Endothelial cell of umbilical vein (primary cell): ENCODE measurements around the gene CAMK2G. TPM values are rescaled to one million over a fixed set of nuclear protein-coding genes. Genes with fewer than 3 reads are reported as not detected.

Experiments
- BruUV-seq: library from RNA; stranded (reverse); fragments of 400-500 nt; replicated peaks from 2 replicates; lab custom pipeline; 2021; lab: Mats Ljungman, UMichigan
- CTCF ChIA-PET: fragments of 300-600, 350-600 bp; sonication (Branson Sonifier 250); formaldehyde crosslinking; loops from one replicate; lab custom pipeline; 2021; ENCODE audit warnings: antibody characterized with exemption, inconsistent platforms; lab: Charles Lee
- POLR2A ChIA-PET: fragments of 300-600, 350-600 bp; sonication (Branson Sonifier 250); formaldehyde crosslinking; loops from one replicate; lab custom pipeline; 2021; ENCODE audit warnings: antibody characterized with exemption, inconsistent platforms; lab: Charles Lee
- DNase-seq: peaks from one replicate; pipeline ENCODE4 v3.0.0-alpha.2; 2011; ENCODE audit warnings: low read depth, low spot score
- FAIRE-seq: peaks from 2 replicates; lab custom pipeline; 2011; peaks lifted over from hg19 to GRCh38; lab: Jason Lieb, UNC
- H2AFZ ChIP-seq: 2 replicates; pipeline ENCODE4 v1.6.0; 2012; ENCODE audit warnings: low read depth, low read length, control low read depth, inconsistent platforms
- H3K27ac ChIP-seq: 2 replicates; pipeline ENCODE4 v1.5.1; 2011; ENCODE audit warnings: low read depth, mild to moderate bottlenecking, control low read depth, low read length, moderate library complexity; ENCODE audit not compliant: insufficient read depth
- H3K27me3 ChIP-seq, 2 experiments: 2 replicates each; pipeline versions ENCODE4 v1.6.0 to v1.6.1; 2011; ENCODE audit warnings: low read length in 2 of 2, mixed read lengths in 1 of 2; ENCODE audit not compliant: control insufficient read depth in 2 of 2, insufficient read depth in 2 of 2
- H3K36me3 ChIP-seq, 2 experiments: 2 replicates in 1 of 2; 3 replicates in 1 of 2; pipeline ENCODE4 v1.5.1; 2011; ENCODE audit warnings: low read length in 2 of 2, mild to moderate bottlenecking in 1 of 2, moderate library complexity in 1 of 2; ENCODE audit not compliant: control insufficient read depth in 2 of 2, insufficient read depth in 2 of 2; ENCODE audit errors: extremely low read depth in 1 of 2
- H3K4me1 ChIP-seq: 3 replicates; pipeline ENCODE4 v1.5.1; 2011; ENCODE audit warnings: mild to moderate bottlenecking, low read length; ENCODE audit not compliant: control insufficient read depth, insufficient read depth; ENCODE audit errors: extremely low read depth
- H3K4me2 ChIP-seq: 2 replicates; pipeline ENCODE4 v1.6.1; 2011; ENCODE audit warnings: low read length, control low read depth, mixed read lengths; ENCODE audit not compliant: insufficient read depth
- H3K4me3 ChIP-seq, 3 experiments: fragments of 200-600 bp in 1 of 3; sonication (generic), shearing (Covaris generic) in 1 of 3; replicated peaks in 1 of 3; 2 replicates each; pipeline ENCODE4 v1.5.1; 2011 to 2016; ENCODE audit warnings: control low read depth in 3 of 3, low read length in 3 of 3, mild to moderate bottlenecking in 2 of 3, inconsistent platforms in 1 of 3, low read depth in 1 of 3, moderate library complexity in 1 of 3; ENCODE audit not compliant: insufficient read depth in 1 of 3
- H3K79me2 ChIP-seq: 2 replicates; pipeline ENCODE4 v1.6.0; 2012; ENCODE audit warnings: low read length, inconsistent platforms; ENCODE audit not compliant: control insufficient read depth, insufficient read depth
- H3K9ac ChIP-seq: replicated peaks from 2 replicates; pipeline ENCODE3; 2011; ENCODE audit warnings: low read length, control low read depth; ENCODE audit not compliant: insufficient read depth; ENCODE audit errors: extremely low read depth
- H3K9me1 ChIP-seq: replicated peaks from 3 replicates; pipeline ENCODE4 v1.6.0; 2011; ENCODE audit warnings: mild to moderate bottlenecking, low read length; ENCODE audit not compliant: control insufficient read depth, insufficient read depth; ENCODE audit errors: extremely low read depth
- H3K9me3 ChIP-seq: replicated peaks from 2 replicates; pipeline ENCODE4 v1.5.1; 2012; ENCODE audit warnings: low read length, inconsistent platforms; ENCODE audit not compliant: control insufficient read depth, insufficient read depth
- H4K20me1 ChIP-seq: replicated peaks from 2 replicates; pipeline ENCODE3; 2011; ENCODE audit warnings: mild to moderate bottlenecking, low read length; ENCODE audit not compliant: control insufficient read depth, insufficient read depth; ENCODE audit errors: extremely low read depth
- EZH2 ChIP-seq: IDR thresholded peaks from 2 replicates; pipeline ENCODE4 v1.6.1; 2012; ENCODE audit warnings: borderline replicate concordance, low read depth, mild to moderate bottlenecking, moderate library complexity, low read length, inconsistent platforms; ENCODE audit not compliant: severe bottlenecking
- FOS ChIP-seq: IDR thresholded peaks from 2 replicates; pipeline ENCODE4 v1.6.1; 2011; ENCODE audit warnings: mild to moderate bottlenecking, low read length, moderate library complexity, borderline replicate concordance; ENCODE audit not compliant: insufficient read depth
- GATA2 ChIP-seq: IDR thresholded peaks from 2 replicates; pipeline ENCODE4 v1.7.0; 2011; ENCODE audit warnings: low read depth, mild to moderate bottlenecking, moderate library complexity, mixed read lengths, low read length; ENCODE audit not compliant: insufficient read length, insufficient read depth
- JUN ChIP-seq: IDR thresholded peaks from 2 replicates; pipeline ENCODE4 v1.6.1; 2011; ENCODE audit warnings: borderline replicate concordance, low read depth; ENCODE audit not compliant: insufficient read length, insufficient read depth
- MYC ChIP-seq: IDR thresholded peaks from one replicate; pipeline ENCODE4 v1.6.1; 2011; ENCODE audit warnings: mild to moderate bottlenecking, low read depth, low read length
- POLR2A ChIP-seq: IDR thresholded peaks from 2 replicates; pipeline ENCODE4 v1.6.1; 2012; ENCODE audit warnings: low read depth, mild to moderate bottlenecking, control low read depth, low read length
- POLR2AphosphoS5 ChIP-seq: IDR thresholded peaks from 2 replicates; pipeline ENCODE4 v1.6.1; 2012; ENCODE audit warnings: low read depth, mild to moderate bottlenecking, control low read depth, low read length, moderate library complexity; ENCODE audit not compliant: insufficient read depth
- dilution Hi-C: fragments of 300-500 bp; cut with MboI; formaldehyde crosslinking; loops from one replicate; pipeline ENCODE4 v1.15.0; 2019; ENCODE audit warnings: low sequenced_read_pairs; ENCODE audit not compliant: extremely low pct_ligation_motif_present
- intact Hi-C: fragments of 100-400 bp; cut with micrococcal nuclease; formaldehyde crosslinking; loops from one replicate; pipeline ENCODE4 v1.10.0; 2022
- polyA plus RNA-seq, 4 experiments: library from polyadenylated mRNA; depleted of rRNA in 3 of 4; stranded (reverse) in 3 of 4; unstranded in 1 of 4; fragments of >200 nt; gene quantifications; 2 replicates each; pipeline versions ENCODE4 v1.2.1 to v1.2.3, GENCODE V29; 2011 to 2012; ENCODE audit warnings: missing spikeins in 1 of 4
- total RNA-seq: library from RNA; stranded (reverse); gene quantifications from 2 replicates; pipeline ENCODE4 v1.2.3, GENCODE V29; 2021
- TF ChIP-seq, protein P1 (sequence below): IDR thresholded peaks from 2 replicates; pipeline ENCODE4 v1.6.1; 2011; ENCODE audit not compliant: insufficient read depth, insufficient read length
- TF ChIP-seq, protein P2 (sequence below), 2 donors: IDR thresholded peaks; 1 replicate in 1 of 2; 2 replicates in 1 of 2; pipeline ENCODE4 v1.5.1; 2011; ENCODE audit warnings: low read length in 2 of 2, mild to moderate bottlenecking in 2 of 2, moderate library complexity in 2 of 2, control low read depth in 1 of 2, inconsistent platforms in 1 of 2, low read depth in 1 of 2; ENCODE audit not compliant: insufficient read depth in 1 of 2; ENCODE audit errors: extremely low read depth in 1 of 2

Gene CAMK2G
- total and polyA plus RNA-seq, 2 donors (not counting 3 experiments of a cell fraction or from before 2014, with no cell fraction given), result 27.2 to 33.6 TPM

DNA sequence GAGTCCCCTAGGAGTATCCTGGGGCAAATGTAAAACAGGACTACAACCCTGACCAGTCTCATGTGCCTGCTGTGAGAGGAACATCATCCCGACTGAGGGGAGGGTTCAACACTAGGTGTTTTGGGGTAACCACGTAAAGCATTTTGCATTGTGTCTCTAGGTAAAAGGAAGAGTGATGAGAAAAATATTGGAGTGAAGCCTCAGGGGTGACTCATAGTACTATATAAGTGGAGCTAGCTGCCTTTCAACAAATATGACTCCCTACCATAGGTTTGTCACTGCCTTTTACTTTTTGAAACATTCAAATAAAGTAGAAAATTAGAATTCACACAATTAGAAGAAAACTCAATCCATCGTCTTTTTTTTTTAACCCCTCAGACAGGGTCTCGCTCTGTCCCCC, 2.6 kb upstream of the CAMK2G start:
- BruUV-seq, result no TSS peak
- H3K4me1 ChIP-seq, result peaks cover 9% of the 10 kb centered on the region
- ChIA-PET POLR2A (no interaction called here), CTCF (interaction anchor here (0.8 to 6.5 kb wide), 5 partner anchors 11 to 101 kb away, joined by 3 to 171 read pairs (median 8); a partner anchor contains a TSS)
- FAIRE-seq, result peak; percentile 42
- H4K20me1 ChIP-seq, result no peaks in the 10 kb centered on the region
- dilution Hi-C loops (no loop called here), intact Hi-C loops (no loop called here)
- no peak for DNase-seq
- H3K9me3 ChIP-seq, result no peaks in the 10 kb centered on the region
- TF ChIP-seq, protein P1, sequence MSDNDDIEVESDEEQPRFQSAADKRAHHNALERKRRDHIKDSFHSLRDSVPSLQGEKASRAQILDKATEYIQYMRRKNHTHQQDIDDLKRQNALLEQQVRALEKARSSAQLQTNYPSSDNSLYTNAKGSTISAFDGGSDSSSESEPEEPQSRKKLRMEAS, result no peak
- TF ChIP-seq GATA2 (no peak), FOS (peak; percentile 26)
- no peak overlapping the region for H3K9ac ChIP-seq
- H3K79me2 ChIP-seq, result peaks cover 6% of the 10 kb centered on the region
- H3K27ac ChIP-seq, result no peak overlapping the region
- H3K36me3 ChIP-seq, result peaks cover 0 to 2% of the 10 kb centered on the region in 2 experiments
- no peaks in the 10 kb centered on the region for H3K9me1 ChIP-seq
- no peaks in the 10 kb centered on the region for H3K27me3 ChIP-seq
- H2AFZ ChIP-seq, result no peak overlapping the region
- no peak overlapping the region for H3K4me3 ChIP-seq
- H3K4me2 ChIP-seq, result no peak overlapping the region

DNA sequence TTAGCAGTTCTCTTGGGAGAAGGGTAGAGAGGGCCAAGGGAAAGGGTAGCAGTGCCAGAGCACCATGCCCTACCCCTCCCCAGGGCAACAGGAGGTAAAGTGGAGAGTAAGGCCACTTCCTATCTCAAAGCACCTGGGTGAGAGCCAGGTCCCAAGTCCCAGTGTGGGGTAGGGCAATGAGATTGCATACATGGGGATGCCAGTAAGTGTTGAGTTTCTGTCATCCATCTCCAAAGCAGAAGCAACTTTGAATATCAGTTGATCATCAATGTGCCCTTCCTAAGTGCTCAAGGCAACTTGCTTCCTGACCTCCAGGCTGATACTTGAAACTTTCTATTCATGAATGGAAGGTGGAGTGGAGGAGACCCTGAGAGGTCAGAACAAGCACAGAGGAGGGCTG, 2.2 kb upstream of the CAMK2G start:
- Histone ChIP-seq H4K20me1 (no peaks in the 10 kb centered on the region), H3K4me3 (no peak overlapping the region), H3K27me3 (no peaks in the 10 kb centered on the region), H2AFZ (no peak overlapping the region), H3K9me1 (no peaks in the 10 kb centered on the region), H3K9ac (no peak overlapping the region), H3K4me2 (no peak overlapping the region), H3K9me3 (no peaks in the 10 kb centered on the region), H3K36me3 (peaks cover 2 to 6% of the 10 kb centered on the region in 2 experiments), H3K4me1 (peaks cover 9% of the 10 kb centered on the region), H3K27ac (no peak overlapping the region), H3K79me2 (peaks cover 7% of the 10 kb centered on the region)
- intact Hi-C loops, result no loop called here
- ChIA-PET CTCF (interaction anchor here (1.2 to 6.5 kb wide), 4 partner anchors 11 to 101 kb away, joined by 3 to 171 read pairs (median 38); a partner anchor contains a TSS), POLR2A (no interaction called here)
- dilution Hi-C loops, result no loop called here
- DNase-seq, result no peak
- TF ChIP-seq FOS (no peak), JUN (no peak), POLR2AphosphoS5 (no peak), MYC (no peak), POLR2A (no peak), EZH2 (no peak), GATA2 (no peak)
- TF ChIP-seq, protein P1, result no peak
- TF ChIP-seq, protein P2, sequence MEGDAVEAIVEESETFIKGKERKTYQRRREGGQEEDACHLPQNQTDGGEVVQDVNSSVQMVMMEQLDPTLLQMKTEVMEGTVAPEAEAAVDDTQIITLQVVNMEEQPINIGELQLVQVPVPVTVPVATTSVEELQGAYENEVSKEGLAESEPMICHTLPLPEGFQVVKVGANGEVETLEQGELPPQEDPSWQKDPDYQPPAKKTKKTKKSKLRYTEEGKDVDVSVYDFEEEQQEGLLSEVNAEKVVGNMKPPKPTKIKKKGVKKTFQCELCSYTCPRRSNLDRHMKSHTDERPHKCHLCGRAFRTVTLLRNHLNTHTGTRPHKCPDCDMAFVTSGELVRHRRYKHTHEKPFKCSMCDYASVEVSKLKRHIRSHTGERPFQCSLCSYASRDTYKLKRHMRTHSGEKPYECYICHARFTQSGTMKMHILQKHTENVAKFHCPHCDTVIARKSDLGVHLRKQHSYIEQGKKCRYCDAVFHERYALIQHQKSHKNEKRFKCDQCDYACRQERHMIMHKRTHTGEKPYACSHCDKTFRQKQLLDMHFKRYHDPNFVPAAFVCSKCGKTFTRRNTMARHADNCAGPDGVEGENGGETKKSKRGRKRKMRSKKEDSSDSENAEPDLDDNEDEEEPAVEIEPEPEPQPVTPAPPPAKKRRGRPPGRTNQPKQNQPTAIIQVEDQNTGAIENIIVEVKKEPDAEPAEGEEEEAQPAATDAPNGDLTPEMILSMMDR (IDR thresholded peaks at IDR 0.05; ENCODE audit: extremely low read depth in 1 of 2, insufficient read depth in 1 of 2, low read depth in 1 of 2, low read length in 2 of 2), result no peak
- BruUV-seq, result no TSS peak
- no peak for FAIRE-seq
